Globus pallidus (tissue), 1 donor: ENCODE measurements around the gene ZSCAN16.

Experiments
- DNase-seq: peaks from one replicate; pipeline ENCODE4 v3.0.0-alpha.2; 2015; ENCODE audit warnings: low spot score

ZSCAN16 gene

DNA sequence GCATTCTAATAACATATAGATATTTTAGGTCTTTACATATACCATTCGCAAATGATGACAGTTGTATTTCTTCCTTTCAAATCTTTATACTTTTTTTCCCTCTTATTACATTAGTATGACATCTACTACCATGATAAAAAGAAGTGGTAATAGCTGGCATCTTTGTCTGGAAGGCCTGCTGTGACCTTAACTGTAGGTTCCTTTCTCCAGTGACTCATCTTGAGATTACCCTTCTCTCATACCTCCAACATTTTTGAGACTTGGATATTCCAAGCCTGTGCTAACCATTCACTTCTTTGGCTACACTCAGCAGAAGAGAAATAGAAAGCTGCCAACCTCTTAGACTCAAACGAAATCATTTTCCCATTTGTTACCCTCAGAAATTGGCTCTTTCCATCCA, 47.6 kb downstream of the ZSCAN16 start:
- no peak for DNase-seq

DNA sequence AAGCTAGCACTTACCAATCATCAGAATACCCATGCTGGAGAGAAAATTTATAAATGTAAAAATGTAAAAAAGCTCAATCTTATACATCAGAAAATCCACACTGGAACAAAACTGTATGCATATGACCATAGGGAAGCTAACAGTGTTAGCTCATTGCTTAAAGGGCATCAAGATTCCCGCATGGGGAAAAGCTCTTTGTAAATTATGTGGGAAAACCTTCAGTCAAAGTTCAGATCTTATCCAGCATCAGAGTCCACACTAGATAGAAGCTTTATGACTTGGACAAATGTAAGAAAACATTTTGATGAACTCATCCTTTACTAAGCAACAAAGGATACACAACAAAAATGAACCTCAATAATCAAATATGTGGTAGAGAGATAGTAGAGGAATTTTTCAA, 52.0 kb downstream of the ZSCAN16 start:
- no peak for DNase-seq
